ENCODE measurements around the gene CNOT8. TPM values are rescaled to one million over a fixed set of nuclear protein-coding genes. Genes with fewer than 3 reads are reported as not detected.

Gene CNOT8
- total RNA-seq, 1 donor from 2014 or later = 45.6 TPM

DNA sequence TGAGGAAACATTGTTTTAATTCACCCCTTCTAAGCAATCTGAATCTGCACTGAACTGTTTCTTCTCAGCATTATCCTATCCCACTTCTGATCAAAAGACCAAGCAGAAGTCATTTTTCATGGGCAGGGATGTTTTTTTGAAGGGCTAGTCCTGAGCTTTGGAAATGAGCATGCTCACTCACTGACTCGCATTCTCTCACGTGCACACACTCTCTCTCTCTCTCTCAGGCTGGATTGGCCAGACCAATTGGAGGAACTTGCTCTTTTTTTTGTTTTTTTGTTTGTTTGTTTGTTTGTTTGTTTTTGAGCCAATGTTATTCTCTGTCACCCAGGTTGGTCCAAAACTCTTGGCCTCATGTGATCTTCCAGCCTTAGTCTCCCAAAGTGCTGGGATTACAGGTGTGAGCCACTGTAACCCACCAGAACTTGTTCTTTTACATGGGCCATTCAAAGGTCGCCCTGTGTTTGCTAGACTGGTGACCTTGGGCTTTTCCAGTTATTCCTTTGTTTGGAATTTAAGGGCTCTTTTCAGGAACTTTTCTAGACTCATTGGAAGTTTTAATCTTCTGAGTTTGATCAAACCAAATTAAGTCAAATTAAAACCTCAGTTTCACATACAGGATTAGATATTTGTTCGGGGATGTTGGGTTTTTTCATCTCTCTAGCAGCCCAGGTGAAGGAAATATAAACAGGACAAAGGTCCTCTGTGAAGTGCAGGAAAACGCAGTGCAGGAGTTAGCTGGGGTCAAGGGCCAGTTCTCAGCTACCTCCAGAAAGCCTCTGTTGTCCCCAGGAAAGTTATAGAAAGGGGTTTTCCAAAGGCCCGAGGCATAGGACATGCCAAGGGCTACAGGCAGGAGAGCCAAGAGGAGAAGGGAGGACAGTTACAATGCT is 21.2 kb upstream of the CNOT8 start:
- Mint-ChIP-seq H3K9me3 (ENCODE audit: unreplicated experiment) (peaks cover 1% of the 10 kb centered on the region), H3K4me1 (ENCODE audit: low read depth, unreplicated experiment) (peaks cover 19% of the 10 kb centered on the region), H3K27ac (ENCODE audit: unreplicated experiment) (no peak overlapping the region), H3K4me3 (ENCODE audit: unreplicated experiment) (no peak overlapping the region), H3K27me3 (ENCODE audit: low read depth, unreplicated experiment) (no peaks in the 10 kb centered on the region), H3K36me3 (ENCODE audit: low read depth, unreplicated experiment) (peaks cover 8% of the 10 kb centered on the region)
- Histone ChIP-seq H3K79me2 (ENCODE audit: insufficient read depth, low read length) (no peaks in the 10 kb centered on the region), H3K4me3 (ENCODE audit: insufficient read depth, low read depth, low read length) (no peak overlapping the region), H2AFZ (ENCODE audit: low read depth, low read length) (no peak overlapping the region), H3K27ac (ENCODE audit: low read depth, low read length) (no peak overlapping the region), H3K36me3 (ENCODE audit: insufficient read depth, low read length) (no peaks in the 10 kb centered on the region), H4K20me1 (ENCODE audit: insufficient read depth, low read length) (no peaks in the 10 kb centered on the region), H3K9ac (ENCODE audit: low read length) (no peak overlapping the region), H3K27me3 (ENCODE audit: insufficient read depth, low read length) (no peaks in the 10 kb centered on the region), H3K4me2 (ENCODE audit: low read length) (no peak overlapping the region), H3K9me3 (ENCODE audit: insufficient read depth, low read depth, low read length) (no peaks in the 10 kb centered on the region), H3K4me1 (ENCODE audit: insufficient read depth, low read length) (peaks cover 7% of the 10 kb centered on the region)
- DNase-seq (ENCODE audit: low read depth) (no peak), FAIRE-seq (no peak)
- TF ChIP-seq, protein P1, sequence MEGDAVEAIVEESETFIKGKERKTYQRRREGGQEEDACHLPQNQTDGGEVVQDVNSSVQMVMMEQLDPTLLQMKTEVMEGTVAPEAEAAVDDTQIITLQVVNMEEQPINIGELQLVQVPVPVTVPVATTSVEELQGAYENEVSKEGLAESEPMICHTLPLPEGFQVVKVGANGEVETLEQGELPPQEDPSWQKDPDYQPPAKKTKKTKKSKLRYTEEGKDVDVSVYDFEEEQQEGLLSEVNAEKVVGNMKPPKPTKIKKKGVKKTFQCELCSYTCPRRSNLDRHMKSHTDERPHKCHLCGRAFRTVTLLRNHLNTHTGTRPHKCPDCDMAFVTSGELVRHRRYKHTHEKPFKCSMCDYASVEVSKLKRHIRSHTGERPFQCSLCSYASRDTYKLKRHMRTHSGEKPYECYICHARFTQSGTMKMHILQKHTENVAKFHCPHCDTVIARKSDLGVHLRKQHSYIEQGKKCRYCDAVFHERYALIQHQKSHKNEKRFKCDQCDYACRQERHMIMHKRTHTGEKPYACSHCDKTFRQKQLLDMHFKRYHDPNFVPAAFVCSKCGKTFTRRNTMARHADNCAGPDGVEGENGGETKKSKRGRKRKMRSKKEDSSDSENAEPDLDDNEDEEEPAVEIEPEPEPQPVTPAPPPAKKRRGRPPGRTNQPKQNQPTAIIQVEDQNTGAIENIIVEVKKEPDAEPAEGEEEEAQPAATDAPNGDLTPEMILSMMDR (IDR thresholded peaks at IDR 0.05; ENCODE audit: insufficient read depth, low read depth, low read length) = no peak
- no peak for TF ChIP-seq EZH2 (IDR thresholded peaks at IDR 0.05; ENCODE audit: insufficient read depth, low read length)

DNA sequence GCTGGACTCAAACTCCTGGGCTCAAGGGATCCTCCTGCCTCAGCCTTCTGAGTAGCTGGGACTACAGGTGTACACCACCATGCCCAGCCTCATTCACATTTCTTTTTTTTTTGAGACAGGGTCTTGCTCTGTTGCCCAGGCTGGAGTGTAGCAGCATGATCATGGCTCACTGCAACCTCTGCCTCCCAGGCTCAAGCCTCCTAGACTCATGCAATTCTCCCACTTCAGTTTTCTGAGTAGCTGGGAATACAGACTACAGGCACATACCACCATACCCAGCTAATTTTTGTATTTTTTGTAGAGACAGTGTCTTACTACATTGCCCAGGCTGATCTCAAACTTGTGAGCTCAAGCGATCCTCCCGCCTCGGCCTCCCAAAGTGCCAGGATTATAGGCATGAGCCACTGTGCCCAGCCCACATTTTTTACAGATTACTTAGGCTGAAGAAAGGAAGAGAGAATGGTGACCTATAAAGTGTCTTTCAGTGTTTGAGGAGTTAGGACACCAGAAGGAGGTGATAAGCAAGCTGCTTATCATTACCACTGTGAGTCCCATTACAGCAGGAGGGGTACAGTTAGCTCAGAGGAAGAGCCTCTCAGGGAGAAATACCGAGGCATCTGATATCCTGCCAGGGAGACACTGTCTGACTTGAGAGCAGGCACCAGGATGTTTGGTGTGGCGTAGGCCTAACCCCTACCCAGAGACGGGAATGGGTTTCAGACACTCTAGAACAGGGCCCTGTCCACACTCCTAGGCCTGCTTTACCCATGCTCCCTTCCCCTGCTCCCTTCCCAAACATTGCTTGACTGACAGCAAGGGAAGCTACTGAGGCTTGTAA is 17.8 kb upstream of the CNOT8 start:
- Histone ChIP-seq H3K4me3 (ENCODE audit: insufficient read depth, low read depth, low read length) (no peak overlapping the region), H3K79me2 (ENCODE audit: insufficient read depth, low read length) (no peaks in the 10 kb centered on the region), H3K27ac (ENCODE audit: low read depth, low read length) (no peak overlapping the region), H3K36me3 (ENCODE audit: insufficient read depth, low read length) (peaks cover 2% of the 10 kb centered on the region), H4K20me1 (ENCODE audit: insufficient read depth, low read length) (no peaks in the 10 kb centered on the region), H3K9me3 (ENCODE audit: insufficient read depth, low read depth, low read length) (no peaks in the 10 kb centered on the region), H3K27me3 (ENCODE audit: insufficient read depth, low read length) (no peaks in the 10 kb centered on the region), H3K4me1 (ENCODE audit: insufficient read depth, low read length) (no peaks in the 10 kb centered on the region), H3K9ac (ENCODE audit: low read length) (no peak overlapping the region), H3K4me2 (ENCODE audit: low read length) (no peak overlapping the region), H2AFZ (ENCODE audit: low read depth, low read length) (no peak overlapping the region)
- no peaks in the 10 kb centered on the region for H3K27me3 Mint-ChIP-seq (ENCODE audit: low read depth, unreplicated experiment)
- H3K4me1 Mint-ChIP-seq (ENCODE audit: low read depth, unreplicated experiment) = peaks cover 10% of the 10 kb centered on the region
- H3K4me3 Mint-ChIP-seq (ENCODE audit: unreplicated experiment) = no peak overlapping the region
- H3K9me3 Mint-ChIP-seq (ENCODE audit: unreplicated experiment) = peaks cover 1% of the 10 kb centered on the region
- FAIRE-seq (no peak), DNase-seq (ENCODE audit: low read depth) (no peak)
- no peak for TF ChIP-seq EZH2 (IDR thresholded peaks at IDR 0.05; ENCODE audit: insufficient read depth, low read length)
- TF ChIP-seq, protein P1 (IDR thresholded peaks at IDR 0.05; ENCODE audit: insufficient read depth, low read depth, low read length) = no peak
- peak overlapping the region; percentile 62 for H3K27ac Mint-ChIP-seq (ENCODE audit: unreplicated experiment)
- peaks cover 7% of the 10 kb centered on the region for H3K36me3 Mint-ChIP-seq (ENCODE audit: low read depth, unreplicated experiment)
